ENCODE measurements around the gene KCNJ6.

The KCNJ6 gene

DNA sequence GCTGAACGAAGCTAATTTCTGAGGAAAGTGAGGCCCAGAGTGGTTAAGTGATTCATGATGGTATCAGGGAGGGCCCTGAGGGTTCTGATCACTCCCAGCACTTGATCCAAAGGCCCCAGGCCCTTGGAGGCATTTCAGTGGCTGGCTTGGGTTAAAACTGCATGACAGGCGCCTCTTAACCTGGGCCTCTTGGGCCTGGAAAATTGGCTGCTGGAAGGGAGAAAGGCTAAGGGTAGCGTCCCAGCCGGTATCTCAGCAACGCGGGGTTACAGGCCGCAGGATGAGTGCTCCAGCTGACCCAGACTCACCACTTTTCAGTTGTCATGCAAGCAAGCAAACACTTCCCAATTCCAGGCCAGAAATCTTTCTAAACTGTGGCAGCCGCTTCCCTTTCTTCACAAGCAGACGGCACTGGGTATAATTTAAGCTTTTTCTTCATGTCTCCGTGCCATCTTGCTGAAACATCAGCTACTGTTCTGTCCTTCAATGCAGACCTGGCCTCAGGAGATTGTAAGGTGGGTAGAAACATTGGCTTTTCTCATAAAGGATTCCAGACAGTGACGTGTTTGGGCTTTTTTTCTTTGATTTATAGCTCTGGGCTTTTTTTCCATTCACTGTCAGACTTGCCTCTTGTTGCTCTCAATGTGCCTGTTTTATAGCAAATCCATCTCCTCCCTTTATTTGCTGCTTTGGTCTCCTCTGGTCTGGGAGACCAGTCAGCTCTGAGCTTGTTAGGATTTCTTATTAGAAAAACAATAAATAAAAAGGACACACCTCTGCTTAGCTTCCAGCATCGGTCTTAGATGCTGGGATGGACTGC, 229.1 kb downstream of the KCNJ6 start:
- no peaks in the 10 kb centered on the region for H3K9me3 ChIP-seq (ENCODE audit: control insufficient read depth, low read length)
- no peak overlapping the region for H3K18ac ChIP-seq (ENCODE audit: low read depth in 1 of 2, low read length in 2 of 2)
- H2BK12ac ChIP-seq (ENCODE audit: low read length in 2 of 2): no peak overlapping the region
- H3K27me3 ChIP-seq (ENCODE audit: control insufficient read depth in 1 of 2, insufficient read depth in 1 of 2, low read length in 2 of 2): peaks cover 0 to 3% of the 10 kb centered on the region in 2 experiments
- H2AK5ac ChIP-seq (ENCODE audit: low read length, severe bottlenecking): no peak overlapping the region
- H3K27ac ChIP-seq (ENCODE audit: low read length, poor library complexity, severe bottlenecking): no peak overlapping the region
- H2AFZ ChIP-seq (ENCODE audit: low read depth, low read length): no peak overlapping the region
- H2BK5ac ChIP-seq (ENCODE audit: low read depth, low read length, poor library complexity, severe bottlenecking): no peak overlapping the region
- peak overlapping the region in 1 of 2 experiments; percentile 66 for H3K4me3 ChIP-seq (ENCODE audit: insufficient read depth in 1 of 2, low read depth in 1 of 2, low read length in 2 of 2)
- no peaks in the 10 kb centered on the region for H3K79me1 ChIP-seq (replicated peaks; ENCODE audit: low read length, poor library complexity, severe bottlenecking)
- no peak overlapping the region for H4K91ac ChIP-seq (ENCODE audit: low read length)
- H3K4me2 ChIP-seq (ENCODE audit: low read length, poor library complexity, severe bottlenecking): no peak overlapping the region
- no peak overlapping the region for H3K4ac ChIP-seq (ENCODE audit: low read depth in 1 of 2, low read length in 2 of 2)
- no peak overlapping the region for H3K14ac ChIP-seq (ENCODE audit: low read length in 2 of 2)
- no peak overlapping the region for H3K23ac ChIP-seq (ENCODE audit: low read length in 2 of 2)
- no peaks in the 10 kb centered on the region for H3K36me3 ChIP-seq (ENCODE audit: control insufficient read depth in 1 of 2, insufficient read depth in 2 of 2, low read depth in 1 of 2, low read length in 2 of 2)
- H3K9ac ChIP-seq (ENCODE audit: low read length): peak overlapping the region; percentile 76
- H2BK15ac ChIP-seq (ENCODE audit: low read depth, poor library complexity, severe bottlenecking): no peak overlapping the region
- no peak overlapping the region for H4K8ac ChIP-seq (ENCODE audit: low read length)
- 51% methylated on average over 12 of the region's 12 CpGs for WGBS
- no peak overlapping the region for H2BK120ac ChIP-seq (ENCODE audit: low read depth, low read length)
- no peaks in the 10 kb centered on the region for H3K4me1 ChIP-seq (ENCODE audit: control insufficient read depth, insufficient read depth, low read depth, low read length)
- peak; percentile 52 for DNase-seq

- no peak overlapping the region for H4K91ac ChIP-seq (ENCODE audit: low read length)
- H3K4me2 ChIP-seq (ENCODE audit: low read length, poor library complexity, severe bottlenecking): no peak overlapping the region
- no peak overlapping the region for H3K27ac ChIP-seq (ENCODE audit: low read length, poor library complexity, severe bottlenecking)
- WGBS: 78% methylated on average over 4 of the region's 4 CpGs
- no peak for DNase-seq
- H2BK120ac ChIP-seq (ENCODE audit: low read depth, low read length): no peak overlapping the region
- H2AFZ ChIP-seq (ENCODE audit: low read depth, low read length): no peak overlapping the region
- H2BK5ac ChIP-seq (ENCODE audit: low read depth, low read length, poor library complexity, severe bottlenecking): no peak overlapping the region
- no peak overlapping the region for H3K14ac ChIP-seq (ENCODE audit: low read length in 2 of 2)
- no peak overlapping the region for H3K4me3 ChIP-seq (ENCODE audit: insufficient read depth in 1 of 2, low read depth in 1 of 2, low read length in 2 of 2)
- no peak overlapping the region for H3K9ac ChIP-seq (ENCODE audit: low read length)
- H3K9me3 ChIP-seq (ENCODE audit: control insufficient read depth, low read length): no peaks in the 10 kb centered on the region
- no peak overlapping the region for H2BK12ac ChIP-seq (ENCODE audit: low read length in 2 of 2)
- H2BK15ac ChIP-seq (ENCODE audit: low read depth, poor library complexity, severe bottlenecking): no peak overlapping the region
- no peaks in the 10 kb centered on the region for H3K79me1 ChIP-seq (replicated peaks; ENCODE audit: low read length, poor library complexity, severe bottlenecking)
- H4K8ac ChIP-seq (ENCODE audit: low read length): no peak overlapping the region
- H2AK5ac ChIP-seq (ENCODE audit: low read length, severe bottlenecking): no peak overlapping the region
- H3K4ac ChIP-seq (ENCODE audit: low read depth in 1 of 2, low read length in 2 of 2): no peak overlapping the region
- H3K23ac ChIP-seq (ENCODE audit: low read length in 2 of 2): no peak overlapping the region
- no peak overlapping the region for H3K18ac ChIP-seq (ENCODE audit: low read depth in 1 of 2, low read length in 2 of 2)
- peaks cover 0 to 5% of the 10 kb centered on the region in 2 experiments for H3K27me3 ChIP-seq (ENCODE audit: control insufficient read depth in 1 of 2, insufficient read depth in 1 of 2, low read length in 2 of 2)
- no peaks in the 10 kb centered on the region for H3K36me3 ChIP-seq (ENCODE audit: control insufficient read depth in 1 of 2, insufficient read depth in 2 of 2, low read depth in 1 of 2, low read length in 2 of 2)
- H3K4me1 ChIP-seq (ENCODE audit: control insufficient read depth, insufficient read depth, low read depth, low read length): no peaks in the 10 kb centered on the region
Observed at GRCh38 chr21:37684547-37684946, 231.7 kb downstream of the KCNJ6 start.

GRCh38 chr21:37684115-37684493, 232.2 kb downstream of the KCNJ6 start:
- H3K36me3 ChIP-seq (ENCODE audit: control insufficient read depth in 1 of 2, insufficient read depth in 2 of 2, low read depth in 1 of 2, low read length in 2 of 2): no peaks in the 10 kb centered on the region
- H3K27me3 ChIP-seq (ENCODE audit: control insufficient read depth in 1 of 2, insufficient read depth in 1 of 2, low read length in 2 of 2): peaks cover 0 to 5% of the 10 kb centered on the region in 2 experiments
- no peak for DNase-seq
- no peak overlapping the region for H3K4ac ChIP-seq (ENCODE audit: low read depth in 1 of 2, low read length in 2 of 2)
- H2BK120ac ChIP-seq (ENCODE audit: low read depth, low read length): no peak overlapping the region
- H4K8ac ChIP-seq (ENCODE audit: low read length): no peak overlapping the region
- no peak overlapping the region for H3K18ac ChIP-seq (ENCODE audit: low read depth in 1 of 2, low read length in 2 of 2)
- no peak overlapping the region for H2BK15ac ChIP-seq (ENCODE audit: low read depth, poor library complexity, severe bottlenecking)
- H3K4me3 ChIP-seq (ENCODE audit: insufficient read depth in 1 of 2, low read depth in 1 of 2, low read length in 2 of 2): no peak overlapping the region
- H2BK5ac ChIP-seq (ENCODE audit: low read depth, low read length, poor library complexity, severe bottlenecking): no peak overlapping the region
- no peak overlapping the region for H3K23ac ChIP-seq (ENCODE audit: low read length in 2 of 2)
- H3K4me2 ChIP-seq (ENCODE audit: low read length, poor library complexity, severe bottlenecking): no peak overlapping the region
- no peak overlapping the region for H3K27ac ChIP-seq (ENCODE audit: low read length, poor library complexity, severe bottlenecking)
- WGBS: 91% methylated on average over 4 of the region's 5 CpGs
- no peak overlapping the region for H2AFZ ChIP-seq (ENCODE audit: low read depth, low read length)
- H3K14ac ChIP-seq (ENCODE audit: low read length in 2 of 2): no peak overlapping the region
- H3K79me1 ChIP-seq (replicated peaks; ENCODE audit: low read length, poor library complexity, severe bottlenecking): no peaks in the 10 kb centered on the region
- H3K9me3 ChIP-seq (ENCODE audit: control insufficient read depth, low read length): peaks cover under 1% of the 10 kb centered on the region
- H3K9ac ChIP-seq (ENCODE audit: low read length): no peak overlapping the region
- H3K4me1 ChIP-seq (ENCODE audit: control insufficient read depth, insufficient read depth, low read depth, low read length): no peaks in the 10 kb centered on the region
- H4K91ac ChIP-seq (ENCODE audit: low read length): no peak overlapping the region
- no peak overlapping the region for H2AK5ac ChIP-seq (ENCODE audit: low read length, severe bottlenecking)
- H2BK12ac ChIP-seq (ENCODE audit: low read length in 2 of 2): no peak overlapping the region

GRCh38 chr21:37683396-37684114, 232.7 kb downstream of the KCNJ6 start:
- no peak for DNase-seq
- Histone ChIP-seq H3K9me3 (ENCODE audit: control insufficient read depth, low read length) (peaks cover 4% of the 10 kb centered on the region), H4K8ac (ENCODE audit: low read length) (no peak overlapping the region), H3K4ac (ENCODE audit: low read depth in 1 of 2, low read length in 2 of 2) (no peak overlapping the region), H3K27me3 (ENCODE audit: control insufficient read depth in 1 of 2, insufficient read depth in 1 of 2, low read length in 2 of 2) (peaks cover 0 to 10% of the 10 kb centered on the region in 2 experiments), H2BK120ac (ENCODE audit: low read depth, low read length) (no peak overlapping the region), H3K36me3 (ENCODE audit: control insufficient read depth in 1 of 2, insufficient read depth in 2 of 2, low read depth in 1 of 2, low read length in 2 of 2) (no peaks in the 10 kb centered on the region), H2BK15ac (ENCODE audit: low read depth, poor library complexity, severe bottlenecking) (no peak overlapping the region), H3K27ac (ENCODE audit: low read length, poor library complexity, severe bottlenecking) (no peak overlapping the region), H3K4me3 (ENCODE audit: insufficient read depth in 1 of 2, low read depth in 1 of 2, low read length in 2 of 2) (no peak overlapping the region), H2BK5ac (ENCODE audit: low read depth, low read length, poor library complexity, severe bottlenecking) (no peak overlapping the region), H2BK12ac (ENCODE audit: low read length in 2 of 2) (no peak overlapping the region), H3K4me1 (ENCODE audit: control insufficient read depth, insufficient read depth, low read depth, low read length) (no peaks in the 10 kb centered on the region), H3K18ac (ENCODE audit: low read depth in 1 of 2, low read length in 2 of 2) (no peak overlapping the region), H4K91ac (ENCODE audit: low read length) (no peak overlapping the region), H3K9ac (ENCODE audit: low read length) (peak overlapping the region; percentile 61), H2AK5ac (ENCODE audit: low read length, severe bottlenecking) (no peak overlapping the region), H2AFZ (ENCODE audit: low read depth, low read length) (no peak overlapping the region), H3K4me2 (ENCODE audit: low read length, poor library complexity, severe bottlenecking) (no peak overlapping the region), H3K23ac (ENCODE audit: low read length in 2 of 2) (no peak overlapping the region), H3K14ac (ENCODE audit: low read length in 2 of 2) (no peak overlapping the region), H3K79me1 (replicated peaks; ENCODE audit: low read length, poor library complexity, severe bottlenecking) (no peaks in the 10 kb centered on the region)
- WGBS: 46% methylated on average over 7 of the region's 8 CpGs

Data from mesenchymal stem cell (in vitro differentiated cells and primary cell).